ENCODE data around the gene EDA.

DNA sequence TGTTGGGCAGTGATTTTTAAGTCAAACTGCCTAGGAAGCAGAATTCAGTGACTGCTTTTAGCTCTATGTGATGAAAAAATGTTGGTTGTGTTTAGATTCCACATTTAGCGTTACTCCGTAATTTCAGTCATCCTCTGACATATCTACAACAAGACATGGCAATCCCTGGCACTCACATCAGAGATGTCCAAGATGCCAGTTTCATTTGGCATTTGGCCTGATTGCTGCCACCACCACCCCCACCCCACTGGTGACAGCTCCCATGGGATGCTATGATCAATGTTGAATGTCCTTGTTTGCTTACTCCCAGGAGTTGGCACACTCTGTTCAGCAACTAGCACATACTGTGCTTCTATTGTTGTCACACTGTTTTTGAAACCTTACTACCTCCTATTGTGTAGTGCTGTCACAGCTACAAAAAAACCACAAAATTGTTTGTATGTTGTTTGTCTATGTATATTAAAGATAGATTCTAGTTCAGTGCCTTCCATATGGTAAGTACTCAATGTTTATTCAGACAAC is 332.4 kb downstream of the EDA start:
- TF ChIP-seq, protein P1, sequence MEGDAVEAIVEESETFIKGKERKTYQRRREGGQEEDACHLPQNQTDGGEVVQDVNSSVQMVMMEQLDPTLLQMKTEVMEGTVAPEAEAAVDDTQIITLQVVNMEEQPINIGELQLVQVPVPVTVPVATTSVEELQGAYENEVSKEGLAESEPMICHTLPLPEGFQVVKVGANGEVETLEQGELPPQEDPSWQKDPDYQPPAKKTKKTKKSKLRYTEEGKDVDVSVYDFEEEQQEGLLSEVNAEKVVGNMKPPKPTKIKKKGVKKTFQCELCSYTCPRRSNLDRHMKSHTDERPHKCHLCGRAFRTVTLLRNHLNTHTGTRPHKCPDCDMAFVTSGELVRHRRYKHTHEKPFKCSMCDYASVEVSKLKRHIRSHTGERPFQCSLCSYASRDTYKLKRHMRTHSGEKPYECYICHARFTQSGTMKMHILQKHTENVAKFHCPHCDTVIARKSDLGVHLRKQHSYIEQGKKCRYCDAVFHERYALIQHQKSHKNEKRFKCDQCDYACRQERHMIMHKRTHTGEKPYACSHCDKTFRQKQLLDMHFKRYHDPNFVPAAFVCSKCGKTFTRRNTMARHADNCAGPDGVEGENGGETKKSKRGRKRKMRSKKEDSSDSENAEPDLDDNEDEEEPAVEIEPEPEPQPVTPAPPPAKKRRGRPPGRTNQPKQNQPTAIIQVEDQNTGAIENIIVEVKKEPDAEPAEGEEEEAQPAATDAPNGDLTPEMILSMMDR (IDR thresholded peaks at IDR 0.05) = no peak
- TF ChIP-seq POLR2A (IDR thresholded peaks at IDR 0.05) = no peak
- no peak for TF ChIP-seq POLR2AphosphoS5 (IDR thresholded peaks at IDR 0.05; ENCODE audit: insufficient read depth in 1 of 2, low read depth in 1 of 2)

Measured in vagina (tissue), 2 donors.